Parathyroid adenoma (tissue), 2 donors: ENCODE measurements around the gene RAP1GAP.

ENCODE experiments used
- H2AFZ ChIP-seq: fragments of 300-600 bp; sonication (generic); one replicate; pipeline ENCODE4 v1.7.0; 2017; ENCODE audit warnings: antibody characterized with exemption, mild to moderate bottlenecking
- H3K27ac ChIP-seq: fragments of 300-600 bp; sonication (generic); one replicate; pipeline ENCODE4 v1.7.0; 2017
- H3K27me3 ChIP-seq: fragments of 300-600 bp; sonication (generic); one replicate; pipeline ENCODE4 v1.7.0; 2017; ENCODE audit warnings: low read length; ENCODE audit not compliant: control insufficient read depth, insufficient read depth
- H3K36me3 ChIP-seq: fragments of 300-600 bp; sonication (generic); one replicate; pipeline ENCODE4 v1.7.0; 2017; ENCODE audit warnings: low read length; ENCODE audit not compliant: control insufficient read depth, insufficient read depth
- H3K4me1 ChIP-seq: fragments of 300-600 bp; sonication (generic); one replicate; pipeline ENCODE4 v1.7.0; 2017; ENCODE audit warnings: control low read depth
- H3K4me2 ChIP-seq: fragments of 300-600 bp; sonication (generic); one replicate; pipeline ENCODE4 v1.7.0; 2017; ENCODE audit warnings: low read length
- H3K4me3 ChIP-seq: fragments of 300-600 bp; sonication (generic); one replicate; pipeline ENCODE4 v1.7.0; 2017; ENCODE audit warnings: low read depth, low read length
- H3K79me2 ChIP-seq: fragments of 300-600 bp; sonication (generic); one replicate; pipeline ENCODE4 v1.7.0; 2017; ENCODE audit warnings: control low read depth
- H3K9ac ChIP-seq: fragments of 300-600 bp; sonication (generic); one replicate; pipeline ENCODE4 v1.7.0; 2017; ENCODE audit warnings: mild to moderate bottlenecking
- H3K9me3 ChIP-seq: fragments of 300-600 bp; sonication (generic); one replicate; pipeline ENCODE4 v1.7.0; 2017; ENCODE audit warnings: low read length; ENCODE audit not compliant: control insufficient read depth
- CTCF ChIP-seq: fragments of 300-600 bp; sonication (generic); IDR thresholded peaks from one replicate; pipeline ENCODE4 v1.7.0; 2017; ENCODE audit warnings: antibody characterized with exemption, mild to moderate bottlenecking
- donor health status: primary hyperparathyroidism.

Gene RAP1GAP

DNA sequence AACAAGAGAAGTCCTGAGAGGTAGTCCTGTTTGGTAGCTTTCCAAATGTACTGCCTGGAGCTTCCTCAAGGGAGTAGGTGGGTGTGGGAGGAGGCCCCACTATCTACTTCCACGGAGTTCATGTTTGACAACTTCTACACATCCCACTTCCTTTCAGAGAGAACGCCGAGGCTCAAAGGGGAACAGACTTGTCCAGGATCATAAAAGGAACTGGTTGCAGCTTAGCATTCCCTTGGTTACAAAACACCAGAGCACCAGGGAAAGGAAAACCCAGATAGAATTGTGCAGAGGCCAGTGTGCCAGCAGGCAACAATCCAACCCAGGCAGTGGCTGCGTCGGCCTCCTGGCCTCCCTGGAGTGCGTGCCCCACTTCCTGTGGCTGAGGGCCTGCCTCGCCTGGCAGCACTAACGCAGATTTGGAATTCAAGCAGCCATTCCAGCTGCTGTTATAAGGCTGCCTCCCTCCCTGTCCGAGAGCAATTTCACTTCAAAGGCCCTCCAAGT lies 4.2 kb upstream of the RAP1GAP start:
- Histone ChIP-seq H3K27ac (no peak overlapping the region), H2AFZ (no peak overlapping the region), H3K27me3 (no peaks in the 10 kb centered on the region), H3K4me3 (no peak overlapping the region), H3K9ac (no peak overlapping the region), H3K36me3 (no peaks in the 10 kb centered on the region), H3K9me3 (no peaks in the 10 kb centered on the region), H3K79me2 (no peaks in the 10 kb centered on the region), H3K4me1 (no peaks in the 10 kb centered on the region), H3K4me2 (no peak overlapping the region)
- TF ChIP-seq CTCF, result no peak

DNA sequence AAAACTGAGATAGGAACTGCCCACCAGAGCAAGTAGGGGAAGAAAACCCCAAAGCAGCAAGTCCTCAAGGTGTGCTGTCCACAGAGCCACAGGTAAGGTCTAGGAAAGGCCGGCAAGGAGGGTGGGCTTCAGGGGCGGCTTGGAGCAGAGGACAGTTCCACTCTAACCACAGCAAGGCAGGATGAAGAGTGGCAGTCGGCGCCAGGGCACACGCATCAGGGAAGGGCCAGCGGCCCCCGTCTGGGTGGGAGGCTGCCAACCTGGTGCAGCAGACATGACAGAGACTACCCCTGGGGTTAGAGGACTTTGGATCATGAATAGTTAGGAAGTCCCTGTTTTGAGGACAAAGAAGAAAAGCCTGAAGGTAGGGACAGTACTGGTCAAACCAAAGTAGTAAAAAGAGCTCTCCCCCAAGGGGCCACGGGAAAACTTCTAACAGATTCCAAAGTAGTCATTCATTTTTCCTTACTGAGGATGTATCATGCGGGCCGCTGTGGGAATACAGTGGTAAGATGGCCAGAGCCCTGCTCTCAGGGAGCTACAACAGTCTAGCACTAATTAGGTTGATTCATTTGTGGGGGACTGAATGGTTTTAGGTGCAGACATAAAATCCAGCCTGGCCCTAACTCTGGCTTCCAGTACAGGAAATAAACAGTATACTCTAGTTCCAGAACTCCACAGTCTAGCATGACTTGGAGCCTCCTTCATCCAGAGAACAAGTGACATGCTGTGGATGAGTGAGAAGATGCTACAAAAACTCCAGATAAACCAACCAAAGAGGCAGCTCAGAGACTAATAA lies 3.5 kb upstream of the RAP1GAP start:
- H3K27me3 ChIP-seq, result no peaks in the 10 kb centered on the region
- no peaks in the 10 kb centered on the region for H3K79me2 ChIP-seq
- no peak for TF ChIP-seq CTCF
- H3K9ac ChIP-seq, result no peak overlapping the region
- no peak overlapping the region for H2AFZ ChIP-seq
- H3K4me1 ChIP-seq, result no peaks in the 10 kb centered on the region
- no peak overlapping the region for H3K27ac ChIP-seq
- no peaks in the 10 kb centered on the region for H3K36me3 ChIP-seq
- H3K9me3 ChIP-seq, result no peaks in the 10 kb centered on the region
- H3K4me3 ChIP-seq, result no peak overlapping the region
- H3K4me2 ChIP-seq, result no peak overlapping the region

- H3K4me3 ChIP-seq, result no peak overlapping the region
- no peak overlapping the region for H3K27ac ChIP-seq
- H3K79me2 ChIP-seq, result no peaks in the 10 kb centered on the region
- no peak overlapping the region for H2AFZ ChIP-seq
- H3K9me3 ChIP-seq, result no peaks in the 10 kb centered on the region
- H3K27me3 ChIP-seq, result no peaks in the 10 kb centered on the region
- H3K36me3 ChIP-seq, result no peaks in the 10 kb centered on the region
- TF ChIP-seq CTCF, result no peak
- H3K4me1 ChIP-seq, result no peaks in the 10 kb centered on the region
- H3K9ac ChIP-seq, result no peak overlapping the region
- no peak overlapping the region for H3K4me2 ChIP-seq
Observed at GRCh38 chr1:21671915-21672314, 2.8 kb upstream of the RAP1GAP start.

- H3K9me3 ChIP-seq, result no peaks in the 10 kb centered on the region
- H3K79me2 ChIP-seq, result no peaks in the 10 kb centered on the region
- H3K27me3 ChIP-seq, result no peaks in the 10 kb centered on the region
- H3K27ac ChIP-seq, result no peak overlapping the region
- H3K4me2 ChIP-seq, result no peak overlapping the region
- no peak overlapping the region for H2AFZ ChIP-seq
- H3K4me1 ChIP-seq, result no peaks in the 10 kb centered on the region
- no peak overlapping the region for H3K4me3 ChIP-seq
- TF ChIP-seq CTCF, result no peak
- no peaks in the 10 kb centered on the region for H3K36me3 ChIP-seq
- H3K9ac ChIP-seq, result no peak overlapping the region
Observed at GRCh38 chr1:21670956-21671902, 2.1 kb upstream of the RAP1GAP start.
